OCI-LY1 (cell line): ENCODE results near the gene FLII.

Source experiments
- CTCF ChIP-seq: fragments of 200-600 bp; sonication (generic), shearing (Covaris generic); IDR thresholded peaks from 2 replicates; pipeline ENCODE4 v1.5.1; 2017; ENCODE audit warnings: mild to moderate bottlenecking, antibody characterized with exemption, low read length, moderate library complexity, mixed read lengths
- EZH2 ChIP-seq: fragments of 200-600 bp; sonication (generic), shearing (Covaris generic); IDR thresholded peaks from 2 replicates; pipeline ENCODE4 v1.8.0; 2017; ENCODE audit warnings: borderline replicate concordance, mixed run types, mild to moderate bottlenecking, antibody characterized with exemption, low read length, moderate library complexity, mixed read lengths

DNA sequence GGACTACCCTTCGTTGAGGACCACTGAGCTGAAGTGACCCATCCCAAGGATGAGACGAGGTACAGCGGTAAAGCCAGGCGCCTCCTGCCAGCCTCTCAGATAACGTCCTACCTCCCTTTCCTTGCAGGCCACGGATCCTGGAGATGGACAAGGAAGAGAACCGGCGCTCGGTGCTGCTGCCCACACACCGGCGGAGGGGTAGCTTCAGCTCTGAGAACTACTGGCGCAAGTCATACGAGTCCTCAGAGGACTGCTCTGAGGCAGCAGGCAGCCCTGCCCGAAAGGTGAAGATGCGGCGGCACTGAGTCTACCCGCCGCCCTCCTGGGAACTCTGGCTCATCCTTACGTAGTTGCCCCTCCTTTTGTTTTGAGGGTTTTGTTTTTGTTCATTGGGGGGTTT, 50.4 kb downstream of the FLII start:
- TF ChIP-seq CTCF (no peak), EZH2 (no peak)
